ENCODE results near the gene JAKMIP2.
"Not testable (repeated sequence)": the region's sequence is repeated elsewhere in the genome, so short reads cannot be mapped to it uniquely, and the experiment has no call there.

JAKMIP2 gene

DNA sequence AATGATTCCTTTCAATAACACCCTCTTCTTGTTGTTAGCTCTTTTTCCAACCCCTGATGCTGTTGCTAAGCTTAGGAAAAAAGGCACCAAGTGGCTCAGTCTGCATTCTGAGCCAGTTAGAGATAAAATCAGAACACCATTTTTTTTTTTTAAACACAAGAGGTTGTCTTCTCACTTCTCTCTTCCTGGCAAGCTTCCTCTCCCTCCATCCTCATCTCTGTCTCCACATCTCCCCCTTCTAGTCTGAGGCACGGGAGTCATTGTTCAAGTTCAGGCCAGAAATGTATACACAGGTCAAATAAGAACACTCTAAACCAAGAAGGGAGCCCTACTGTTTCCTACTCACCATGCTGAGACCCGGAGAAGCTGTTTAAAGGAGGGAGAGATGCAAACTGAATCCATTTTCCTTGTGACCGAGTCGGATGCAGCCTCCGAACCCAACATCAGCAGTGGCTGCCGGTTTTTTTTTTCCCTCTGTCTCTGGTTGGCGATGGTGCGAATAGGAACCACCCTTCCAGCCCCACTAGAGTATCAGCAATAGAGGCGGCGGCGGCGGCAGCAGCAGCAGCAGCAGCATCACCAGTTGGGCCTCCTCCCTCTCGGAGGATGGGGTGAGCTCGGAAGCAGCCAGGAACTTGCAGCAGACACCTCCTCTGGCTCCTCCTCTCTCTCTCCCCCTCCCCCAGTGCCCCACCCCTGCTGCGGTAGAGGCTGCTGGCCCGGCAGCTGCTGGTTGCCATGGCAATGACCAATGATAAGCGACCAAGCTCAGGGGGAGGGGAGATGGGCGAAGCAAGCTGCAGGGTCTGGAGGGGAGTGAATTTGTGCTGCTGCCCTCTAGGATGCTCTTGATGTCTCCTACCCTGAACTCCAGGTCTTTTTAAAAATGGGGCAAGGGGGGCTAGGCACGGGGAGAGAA, at the start of gene JAKMIP2:
Gene JAKMIP2 (minus strand): TSS at position 619 of the 919 bp plus-strand sequence. CDS start 110,922 bp downstream, outside the sequence.
- Histone ChIP-seq H3K9me3 (ENCODE audit: low read length) (no peaks in the 10 kb centered on the region), H3K36me3 (ENCODE audit: insufficient read depth, low read length) (no peaks in the 10 kb centered on the region), H3K27ac (ENCODE audit: low read depth, low read length) (no peak within 1 kb of the TSS), H3K27me3 (ENCODE audit: control insufficient read depth in 1 of 2, insufficient read depth in 2 of 2, low read length in 2 of 2) (no peaks in the 10 kb centered on the region), H3K4me1 (ENCODE audit: insufficient read depth, low read length) (peaks cover 5% of the 10 kb centered on the region), H3K4me3 (ENCODE audit: low read depth in 1 of 2, low read length in 2 of 2) (no peak within 1 kb of the TSS), H3K9ac (ENCODE audit: low read length) (no peak within 1 kb of the TSS)

DNA sequence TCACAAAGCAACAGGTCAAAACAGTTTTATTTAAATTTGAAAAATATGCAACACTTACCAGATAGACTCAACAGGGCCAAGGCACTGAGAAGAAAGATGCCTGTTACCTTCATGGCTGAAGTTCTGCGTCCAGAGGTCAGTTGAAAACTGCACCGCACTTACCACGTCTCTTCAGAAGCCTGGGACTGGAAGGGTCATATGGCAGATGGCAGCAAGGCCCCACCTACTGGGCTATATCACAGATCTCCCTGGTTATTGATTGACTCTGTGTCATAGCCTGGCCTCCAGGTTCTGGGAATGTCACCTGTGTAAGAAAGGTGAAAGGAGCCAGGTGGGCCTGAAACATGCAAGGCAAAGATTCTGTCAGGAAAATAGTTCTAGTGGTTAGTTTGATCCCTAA, 48.9 kb upstream of the JAKMIP2 start, which contains the start of gene SPINK1:
Gene SPINK1 (minus strand): TSS at position 207 of the 400 bp plus-strand sequence. CDS start 94 bp downstream, at position 113.
- Histone ChIP-seq H3K9ac (ENCODE audit: low read length) (no peak within 1 kb of the TSS), H3K27me3 (ENCODE audit: control insufficient read depth in 1 of 2, insufficient read depth in 2 of 2, low read length in 2 of 2) (no peaks in the 10 kb centered on the region), H3K4me1 (ENCODE audit: insufficient read depth, low read length) (no peaks in the 10 kb centered on the region), H3K27ac (ENCODE audit: low read depth, low read length) (no peak within 1 kb of the TSS), H3K36me3 (ENCODE audit: insufficient read depth, low read length) (no peaks in the 10 kb centered on the region), H3K9me3 (ENCODE audit: low read length) (no peaks in the 10 kb centered on the region), H3K4me3 (ENCODE audit: low read depth in 1 of 2, low read length in 2 of 2) (no peak within 1 kb of the TSS)

DNA sequence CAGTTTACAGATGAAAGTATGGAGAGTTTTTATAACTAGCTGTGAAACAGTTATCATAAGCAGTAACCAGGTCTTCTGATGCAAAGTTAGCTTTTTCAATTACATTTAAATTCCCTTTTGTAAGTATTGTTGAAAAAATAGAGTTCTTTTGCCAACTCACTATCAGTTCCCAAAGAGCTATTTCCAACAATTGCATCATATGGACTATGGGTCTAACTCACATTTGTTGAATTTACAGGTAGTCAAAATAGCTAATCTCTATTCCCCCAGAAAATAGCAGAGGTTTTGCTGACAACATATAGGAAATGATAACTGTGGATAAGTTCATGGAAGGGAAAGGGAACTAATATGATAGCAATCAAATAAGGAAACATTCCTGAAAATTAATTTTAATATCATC, 47.5 kb upstream of the JAKMIP2 start:
- Histone ChIP-seq H3K4me1 (ENCODE audit: insufficient read depth, low read length) (no peaks in the 10 kb centered on the region), H3K36me3 (ENCODE audit: insufficient read depth, low read length) (no peaks in the 10 kb centered on the region), H3K27ac (ENCODE audit: low read depth, low read length) (no peak overlapping the region), H3K9ac (ENCODE audit: low read length) (no peak overlapping the region), H3K9me3 (ENCODE audit: low read length) (no peaks in the 10 kb centered on the region), H3K4me3 (ENCODE audit: low read depth in 1 of 2, low read length in 2 of 2) (no peak overlapping the region), H3K27me3 (ENCODE audit: control insufficient read depth in 1 of 2, insufficient read depth in 2 of 2, low read length in 2 of 2) (no peaks in the 10 kb centered on the region)

DNA sequence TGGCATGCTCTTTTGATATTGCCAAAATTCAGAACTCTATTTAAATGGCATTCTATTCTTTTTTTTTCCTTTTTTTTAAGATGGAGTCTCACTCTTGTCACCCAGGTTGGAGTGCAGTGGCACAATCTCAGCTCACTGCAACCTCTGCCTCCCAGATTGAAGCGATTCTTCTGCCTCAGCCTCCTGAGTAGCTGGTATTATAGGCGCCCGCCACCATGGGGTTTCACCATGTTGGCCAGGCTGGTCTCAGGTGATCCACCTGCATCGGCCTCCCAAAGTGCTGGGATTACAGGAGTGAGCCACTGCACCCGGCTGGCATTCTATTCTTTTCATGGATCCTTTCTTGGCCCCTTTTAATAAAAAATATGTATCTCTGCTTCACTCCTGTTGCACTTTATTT, 44.5 kb upstream of the JAKMIP2 start:
- not testable (repeated sequence) for H3K4me3 ChIP-seq (ENCODE audit: low read depth in 1 of 2, low read length in 2 of 2); H3K27ac ChIP-seq (ENCODE audit: low read depth, low read length); H3K27me3 ChIP-seq (ENCODE audit: control insufficient read depth in 1 of 2, insufficient read depth in 2 of 2, low read length in 2 of 2); H3K36me3 ChIP-seq (ENCODE audit: insufficient read depth, low read length); H3K9ac ChIP-seq (ENCODE audit: low read length); H3K9me3 ChIP-seq (ENCODE audit: low read length); H3K4me1 ChIP-seq (ENCODE audit: insufficient read depth, low read length)

DNA sequence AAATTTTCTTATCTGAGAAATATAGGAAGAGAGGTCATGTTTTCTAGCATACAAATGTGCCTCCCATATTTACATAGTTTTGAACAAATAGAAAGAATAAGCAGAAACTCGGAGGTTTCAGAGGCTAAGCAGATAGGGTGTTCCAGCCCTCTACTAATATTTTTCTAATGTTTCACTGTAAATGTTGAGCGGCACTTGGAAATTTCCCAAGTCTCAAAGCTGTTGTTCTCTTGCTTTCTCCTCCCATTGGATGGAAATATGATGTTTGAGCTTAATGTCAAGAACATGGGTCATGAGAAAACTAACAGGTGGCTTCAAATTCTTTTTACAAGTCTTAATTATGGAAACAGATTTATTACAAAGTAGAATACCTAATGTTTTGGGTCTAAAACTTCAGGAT, 43.8 kb upstream of the JAKMIP2 start:
- Histone ChIP-seq H3K4me3 (ENCODE audit: low read depth in 1 of 2, low read length in 2 of 2) (no peak overlapping the region), H3K27me3 (ENCODE audit: control insufficient read depth in 1 of 2, insufficient read depth in 2 of 2, low read length in 2 of 2) (no peaks in the 10 kb centered on the region), H3K36me3 (ENCODE audit: insufficient read depth, low read length) (no peaks in the 10 kb centered on the region), H3K4me1 (ENCODE audit: insufficient read depth, low read length) (no peaks in the 10 kb centered on the region), H3K27ac (ENCODE audit: low read depth, low read length) (no peak overlapping the region), H3K9me3 (ENCODE audit: low read length) (no peaks in the 10 kb centered on the region), H3K9ac (ENCODE audit: low read length) (no peak overlapping the region)

DNA sequence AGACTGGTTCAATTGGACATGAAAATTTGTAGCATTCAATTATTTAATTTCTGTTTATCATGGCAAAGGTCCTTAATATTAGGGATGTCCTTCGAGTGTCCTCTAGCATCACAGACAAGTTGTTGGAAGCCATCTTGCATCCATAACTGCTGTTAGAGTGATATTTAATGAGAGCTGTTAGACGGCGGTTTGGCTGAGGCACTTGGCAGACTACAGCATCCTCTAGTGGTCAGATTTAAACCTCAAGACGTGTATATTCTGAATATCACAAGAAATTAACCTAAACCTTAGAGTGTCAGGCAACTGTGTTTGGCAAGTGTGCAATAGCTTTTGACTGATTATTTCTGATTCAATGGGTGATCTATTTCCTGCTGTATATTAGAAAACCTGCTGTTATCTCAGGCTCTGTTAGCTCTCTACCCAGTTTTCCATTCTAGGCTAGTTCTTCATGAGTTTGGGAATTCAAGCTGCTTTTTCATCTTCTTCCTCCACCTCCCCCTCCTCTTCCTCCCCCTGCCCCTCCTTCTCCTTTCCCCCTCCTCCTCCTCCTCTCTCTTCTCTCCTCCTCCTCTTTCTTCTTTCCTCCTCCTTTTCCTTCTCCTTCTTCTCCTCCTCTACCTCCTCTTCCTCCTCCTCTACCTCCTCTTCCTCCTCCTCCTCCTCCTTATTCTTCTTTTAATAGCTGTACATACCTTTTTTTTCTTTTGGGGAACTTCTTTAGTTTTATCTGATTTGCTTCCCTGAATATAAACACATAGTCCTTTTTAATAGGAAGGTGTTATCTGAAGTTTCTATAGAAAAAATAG, 40.4 kb upstream of the JAKMIP2 start:
- Histone ChIP-seq H3K9me3 (ENCODE audit: low read length) (no peaks in the 10 kb centered on the region), H3K27ac (ENCODE audit: low read depth, low read length) (no peak overlapping the region), H3K4me3 (ENCODE audit: low read depth in 1 of 2, low read length in 2 of 2) (no peak overlapping the region), H3K9ac (ENCODE audit: low read length) (no peak overlapping the region), H3K36me3 (ENCODE audit: insufficient read depth, low read length) (no peaks in the 10 kb centered on the region), H3K27me3 (ENCODE audit: control insufficient read depth in 1 of 2, insufficient read depth in 2 of 2, low read length in 2 of 2) (no peaks in the 10 kb centered on the region), H3K4me1 (ENCODE audit: insufficient read depth, low read length) (no peaks in the 10 kb centered on the region)

DNA sequence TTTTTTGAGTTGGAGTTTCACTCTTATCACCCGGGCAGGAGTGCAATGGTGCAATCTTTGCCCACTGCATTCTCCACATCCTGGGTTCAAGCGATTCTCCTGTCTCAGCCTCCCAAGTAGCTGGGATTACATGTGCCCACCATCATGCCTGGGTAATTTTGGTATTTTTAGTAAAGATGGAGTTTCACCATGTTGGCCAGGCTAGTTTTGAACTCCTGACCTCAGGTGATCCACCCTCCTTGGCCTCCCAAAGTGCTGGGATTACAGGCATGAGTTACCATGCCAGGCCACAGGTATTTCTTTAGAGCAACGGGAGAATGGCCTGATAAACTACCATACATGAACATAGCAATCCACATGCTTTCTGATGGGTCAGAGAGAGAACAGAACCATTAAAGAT, 39.7 kb upstream of the JAKMIP2 start:
- not testable (repeated sequence) for H3K27ac ChIP-seq (ENCODE audit: low read depth, low read length); H3K9me3 ChIP-seq (ENCODE audit: low read length); H3K27me3 ChIP-seq (ENCODE audit: control insufficient read depth in 1 of 2, insufficient read depth in 2 of 2, low read length in 2 of 2); H3K4me3 ChIP-seq (ENCODE audit: low read depth in 1 of 2, low read length in 2 of 2); H3K9ac ChIP-seq (ENCODE audit: low read length); H3K36me3 ChIP-seq (ENCODE audit: insufficient read depth, low read length); H3K4me1 ChIP-seq (ENCODE audit: insufficient read depth, low read length)

DNA sequence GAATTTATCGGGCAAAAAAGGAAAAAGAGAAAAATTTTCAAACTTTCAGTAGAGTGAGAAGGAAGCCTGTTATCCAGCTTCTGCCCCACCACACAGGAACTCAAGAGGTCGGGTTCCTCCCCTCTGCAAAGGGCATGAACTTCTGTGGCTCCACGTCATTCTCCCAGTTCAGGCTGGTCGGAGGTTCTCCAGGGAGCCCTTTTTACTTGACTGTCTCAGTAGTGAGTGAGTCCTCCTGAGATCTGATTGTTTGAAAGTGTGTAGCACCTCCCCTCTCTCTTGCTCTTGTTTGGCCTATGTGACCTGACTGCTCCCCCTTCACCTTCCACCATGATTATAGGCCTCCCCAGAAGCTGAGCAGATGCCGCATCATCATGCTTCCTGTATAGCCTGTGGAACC, 39.2 kb upstream of the JAKMIP2 start:
- no peaks in the 10 kb centered on the region for H3K4me1 ChIP-seq (ENCODE audit: insufficient read depth, low read length)
- no peak overlapping the region for H3K4me3 ChIP-seq (ENCODE audit: low read depth in 1 of 2, low read length in 2 of 2)
- no peaks in the 10 kb centered on the region for H3K9me3 ChIP-seq (ENCODE audit: low read length)
- no peaks in the 10 kb centered on the region for H3K36me3 ChIP-seq (ENCODE audit: insufficient read depth, low read length)
- no peak overlapping the region for H3K27ac ChIP-seq (ENCODE audit: low read depth, low read length)
- no peak overlapping the region for H3K9ac ChIP-seq (ENCODE audit: low read length)
- H3K27me3 ChIP-seq (ENCODE audit: control insufficient read depth in 1 of 2, insufficient read depth in 2 of 2, low read length in 2 of 2), result no peaks in the 10 kb centered on the region

DNA sequence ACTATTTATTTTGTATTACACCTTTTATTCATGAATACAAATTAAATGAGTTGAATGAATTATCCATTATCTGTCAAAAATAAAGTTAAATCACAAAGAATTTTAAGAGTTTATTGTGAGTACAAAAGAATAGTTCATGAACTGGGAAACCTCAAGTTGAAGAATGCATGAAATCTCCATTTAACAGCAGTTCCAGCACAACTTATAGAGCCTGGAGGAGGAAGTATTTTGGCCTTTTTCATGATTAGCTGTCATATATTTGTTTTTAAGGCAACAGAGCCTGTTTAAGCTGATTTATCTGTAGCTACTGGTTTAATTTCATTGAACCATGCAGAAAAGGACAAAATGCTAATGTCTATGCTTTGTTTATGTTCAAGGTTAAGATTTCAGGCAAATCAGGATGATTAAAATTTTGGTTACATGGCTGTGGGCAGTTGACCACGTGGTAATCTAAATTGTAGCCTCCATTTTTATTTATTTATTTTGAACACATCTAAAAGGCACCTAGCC, 36.8 kb upstream of the JAKMIP2 start:
- Histone ChIP-seq H3K4me3 (ENCODE audit: low read depth in 1 of 2, low read length in 2 of 2) (no peak overlapping the region), H3K27ac (ENCODE audit: low read depth, low read length) (no peak overlapping the region), H3K9me3 (ENCODE audit: low read length) (no peaks in the 10 kb centered on the region), H3K4me1 (ENCODE audit: insufficient read depth, low read length) (no peaks in the 10 kb centered on the region), H3K36me3 (ENCODE audit: insufficient read depth, low read length) (no peaks in the 10 kb centered on the region), H3K27me3 (ENCODE audit: control insufficient read depth in 1 of 2, insufficient read depth in 2 of 2, low read length in 2 of 2) (no peaks in the 10 kb centered on the region), H3K9ac (ENCODE audit: low read length) (no peak overlapping the region)

DNA sequence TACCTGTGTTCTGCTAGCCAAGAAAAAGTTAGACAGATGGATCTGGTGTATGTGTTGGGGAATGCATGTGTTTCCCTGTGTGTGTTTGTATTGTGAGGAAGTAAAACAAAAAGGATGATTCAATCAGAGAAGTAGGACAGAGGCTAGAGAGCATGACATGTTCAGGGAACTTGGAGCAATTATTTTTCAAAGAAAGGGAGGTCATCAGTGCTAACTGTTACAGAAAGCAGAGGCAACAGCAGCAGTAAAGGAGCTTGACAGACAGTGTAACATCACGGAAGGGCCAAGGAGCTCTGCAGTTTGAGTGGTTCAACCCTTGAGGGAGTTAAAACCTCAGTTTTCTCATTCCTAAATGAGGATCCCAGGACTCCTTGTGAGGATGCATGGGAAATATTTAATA, 35.8 kb upstream of the JAKMIP2 start:
- Histone ChIP-seq H3K9ac (ENCODE audit: low read length) (no peak overlapping the region), H3K36me3 (ENCODE audit: insufficient read depth, low read length) (no peaks in the 10 kb centered on the region), H3K4me3 (ENCODE audit: low read depth in 1 of 2, low read length in 2 of 2) (no peak overlapping the region), H3K27ac (ENCODE audit: low read depth, low read length) (no peak overlapping the region), H3K27me3 (ENCODE audit: control insufficient read depth in 1 of 2, insufficient read depth in 2 of 2, low read length in 2 of 2) (no peaks in the 10 kb centered on the region), H3K9me3 (ENCODE audit: low read length) (no peaks in the 10 kb centered on the region), H3K4me1 (ENCODE audit: insufficient read depth, low read length) (no peaks in the 10 kb centered on the region)

DNA sequence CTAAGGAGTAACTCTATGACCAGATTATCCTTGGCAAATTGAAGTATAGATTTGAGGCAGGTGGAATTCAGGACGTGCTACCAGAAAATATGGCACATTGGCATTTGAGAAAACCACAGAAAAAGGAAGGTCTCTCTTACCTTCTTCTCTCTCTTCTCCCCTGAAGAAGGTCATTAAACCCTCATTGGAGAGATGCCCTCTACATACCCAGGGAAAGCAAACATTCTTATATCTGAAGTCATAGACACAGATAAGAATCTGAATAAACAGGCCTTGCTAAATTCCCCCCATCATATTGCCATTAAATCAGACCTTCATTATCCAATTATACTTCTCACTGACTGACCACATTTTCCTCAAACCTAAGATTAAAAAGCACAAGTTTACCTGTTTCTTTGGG, 31.2 kb upstream of the JAKMIP2 start:
- no peaks in the 10 kb centered on the region for H3K4me1 ChIP-seq (ENCODE audit: insufficient read depth, low read length)
- no peak overlapping the region for H3K4me3 ChIP-seq (ENCODE audit: low read depth in 1 of 2, low read length in 2 of 2)
- no peaks in the 10 kb centered on the region for H3K27me3 ChIP-seq (ENCODE audit: control insufficient read depth in 1 of 2, insufficient read depth in 2 of 2, low read length in 2 of 2)
- no peak overlapping the region for H3K9ac ChIP-seq (ENCODE audit: low read length)
- no peaks in the 10 kb centered on the region for H3K36me3 ChIP-seq (ENCODE audit: insufficient read depth, low read length)
- no peak overlapping the region for H3K27ac ChIP-seq (ENCODE audit: low read depth, low read length)
- no peaks in the 10 kb centered on the region for H3K9me3 ChIP-seq (ENCODE audit: low read length)

Data from muscle layer of colon (tissue), 2 donors.